Left cardiac atrium (tissue), 4 donors: Measurements from ENCODE around the gene SUGCT. TPM values are rescaled to one million over a fixed set of nuclear protein-coding genes. Genes with fewer than 3 reads are reported as not detected.
A peak's percentile ranks its signal among the peaks of the same experiment; 100 is the strongest.
"Not testable (repeated sequence)": the region's sequence is repeated elsewhere in the genome, so short reads cannot be mapped to it uniquely, and the experiment has no call there.

Experiments used
- ATAC-seq, 2 donors: fragments of 200-7000 bp; cut with Tn5 transposase; one replicate each; pipeline ENCODE4 v1.9.1; 2020; ENCODE audit warnings: mild to moderate bottlenecking in 2 of 2, moderate library complexity in 2 of 2
- DNase-seq: peaks from one replicate; pipeline ENCODE4 v3.0.0-alpha.2; 2020
- intact Hi-C, 2 donors: fragments of 100-400 bp; cut with DNase I; formaldehyde crosslinking; loops; one replicate each; pipeline versions ENCODE4 v1.14.1 to v1.15.1; 2022 to 2023
- total RNA-seq, 2 donors: library from RNA; stranded (reverse); fragmentation: NEBNext Ultra II Directional; extraction: Animal tissue kit (Norgen Biotek cat#: 25700); gene quantifications; one replicate each; pipeline ENCODE4 v1.2.1, GENCODE V29; 2021
- donor health status: DM: no; HTN: yes; CAD: no.
- donor health status: DM: no; HTN: yes; CAD: no; lungs with severe emphysema.
- donor health status: DM: yes; HTN: yes; CAD: no.
- donor health status: Dilated cardiomyopathy.

The SUGCT gene
- total RNA-seq, 2 donors from 2014 or later: 4.1 to 4.4 TPM

GRCh38 chr7:40569326-40569725 lies 434.5 kb downstream of the SUGCT start:
- ATAC-seq: no peak
- intact Hi-C loops: no loop called here
- DNase-seq: no peak

GRCh38 chr7:40570223-40570622 lies 435.4 kb downstream of the SUGCT start:
- intact Hi-C loops: no loop called here
- no peak for DNase-seq
- no peak for ATAC-seq

DNA sequence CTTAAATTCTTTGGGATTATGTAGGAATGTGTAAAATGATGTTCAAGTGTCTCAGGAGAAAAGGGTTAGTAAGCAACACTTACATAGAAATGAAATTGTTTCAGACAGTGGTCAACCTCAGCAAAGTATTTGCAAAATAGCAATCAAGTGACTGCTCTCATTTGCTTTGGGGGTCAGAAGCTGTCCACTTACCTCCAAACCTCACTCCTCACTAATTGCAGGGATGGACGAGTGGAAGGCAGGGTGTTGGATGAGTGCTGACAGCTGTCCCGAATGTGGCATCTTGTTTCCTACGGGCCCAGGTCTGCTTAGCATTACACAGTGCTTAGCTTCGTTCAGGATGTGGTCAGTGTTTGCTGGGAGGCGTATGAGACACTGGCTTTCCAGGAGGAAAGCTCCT lies 437.0 kb downstream of the SUGCT start:
- DNase-seq (no peak), ATAC-seq (peak in 1 of 2 donors; percentile 57)
- intact Hi-C loops: no loop called here

GRCh38 chr7:40572810-40573465 lies 438.1 kb downstream of the SUGCT start:
- no peak for DNase-seq
- intact Hi-C loops: no loop called here
- ATAC-seq: no peak

DNA sequence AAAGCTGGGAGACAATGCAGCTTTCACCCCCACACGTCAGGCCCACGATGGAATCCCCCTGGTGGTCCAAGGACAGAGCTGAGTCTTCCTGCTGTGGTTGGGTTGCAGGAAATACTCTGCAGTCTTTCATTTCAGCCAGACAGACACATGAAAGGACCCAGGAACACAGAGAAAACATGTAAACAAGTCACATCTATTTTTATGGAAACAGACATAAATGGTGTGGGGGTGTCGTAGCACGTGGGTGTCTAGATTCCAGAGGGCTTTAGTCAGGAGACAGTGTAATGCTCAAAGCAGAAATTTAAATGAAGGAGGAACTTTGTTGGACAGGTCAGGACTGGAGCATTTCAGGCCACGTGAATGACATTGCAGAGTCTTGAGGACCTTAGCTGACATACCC lies 444.6 kb downstream of the SUGCT start:
- intact Hi-C loops: no loop called here
- DNase-seq (no peak), ATAC-seq (no peak)

GRCh38 chr7:40580776-40581175 lies 446.0 kb downstream of the SUGCT start:
- intact Hi-C loops: no loop called here

DNA sequence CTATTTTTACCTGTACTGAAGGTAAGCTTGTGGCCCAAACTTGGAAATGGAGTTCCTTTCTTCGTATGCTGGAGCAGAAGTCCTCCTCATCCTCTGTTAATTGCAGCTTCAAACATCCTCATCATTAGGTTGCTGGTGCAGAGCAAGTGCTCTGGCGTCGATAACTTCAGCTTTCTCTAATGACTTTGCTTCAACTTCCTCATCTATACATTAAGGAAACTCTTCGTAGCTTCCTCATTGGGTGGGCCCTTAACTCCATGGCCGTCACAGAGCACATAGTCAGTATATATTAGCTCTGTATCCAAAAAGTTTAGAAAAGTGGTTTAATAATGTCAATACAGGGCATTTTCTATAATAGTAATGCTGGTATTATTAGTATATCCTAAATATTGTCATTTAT lies 447.7 kb downstream of the SUGCT start:
- intact Hi-C loops: no loop called here
- ATAC-seq: no peak
- no peak for DNase-seq

More at GRCh38 chr7:40580776-40581175, 446.0 kb downstream of the SUGCT start:
- ATAC-seq (no peak), DNase-seq (no peak)

DNA sequence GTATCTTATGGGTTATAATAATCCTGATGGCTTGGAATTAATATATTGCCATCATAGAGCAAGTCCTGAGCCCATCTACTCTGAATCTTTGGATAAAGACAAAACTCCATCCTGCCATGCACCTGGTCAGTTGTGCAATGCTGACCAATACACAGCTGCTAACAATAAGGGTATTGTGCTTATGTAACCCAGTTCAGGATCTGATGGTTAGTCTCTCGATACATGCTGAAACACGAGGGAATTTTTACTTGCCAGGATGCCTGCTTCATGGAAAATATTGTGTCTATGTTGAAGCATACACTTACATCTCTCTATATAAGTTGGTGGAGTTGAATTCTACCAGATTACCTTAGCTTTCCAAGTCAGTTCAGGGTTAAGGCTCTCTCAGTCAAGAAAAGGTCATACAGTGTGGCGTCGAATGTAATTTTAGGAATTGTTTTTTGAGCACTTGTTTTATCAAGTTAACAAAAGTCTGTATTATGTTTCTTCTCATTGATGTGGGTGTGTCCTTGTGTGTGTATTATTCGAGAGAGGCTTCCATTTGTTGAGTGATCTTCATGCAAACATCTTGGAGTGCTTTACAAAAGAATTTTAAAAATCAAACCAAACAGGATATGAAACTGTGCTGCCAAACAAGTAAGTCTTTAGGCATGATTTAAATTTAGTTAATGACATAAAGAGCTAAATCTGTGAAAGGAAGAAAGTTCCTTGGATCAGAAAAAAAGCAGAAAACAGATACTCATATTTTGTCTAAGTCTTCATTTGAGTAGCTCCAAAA lies 449.1 kb downstream of the SUGCT start:
- ATAC-seq (no peak), DNase-seq (no peak)
- intact Hi-C loops: no loop called here

DNA sequence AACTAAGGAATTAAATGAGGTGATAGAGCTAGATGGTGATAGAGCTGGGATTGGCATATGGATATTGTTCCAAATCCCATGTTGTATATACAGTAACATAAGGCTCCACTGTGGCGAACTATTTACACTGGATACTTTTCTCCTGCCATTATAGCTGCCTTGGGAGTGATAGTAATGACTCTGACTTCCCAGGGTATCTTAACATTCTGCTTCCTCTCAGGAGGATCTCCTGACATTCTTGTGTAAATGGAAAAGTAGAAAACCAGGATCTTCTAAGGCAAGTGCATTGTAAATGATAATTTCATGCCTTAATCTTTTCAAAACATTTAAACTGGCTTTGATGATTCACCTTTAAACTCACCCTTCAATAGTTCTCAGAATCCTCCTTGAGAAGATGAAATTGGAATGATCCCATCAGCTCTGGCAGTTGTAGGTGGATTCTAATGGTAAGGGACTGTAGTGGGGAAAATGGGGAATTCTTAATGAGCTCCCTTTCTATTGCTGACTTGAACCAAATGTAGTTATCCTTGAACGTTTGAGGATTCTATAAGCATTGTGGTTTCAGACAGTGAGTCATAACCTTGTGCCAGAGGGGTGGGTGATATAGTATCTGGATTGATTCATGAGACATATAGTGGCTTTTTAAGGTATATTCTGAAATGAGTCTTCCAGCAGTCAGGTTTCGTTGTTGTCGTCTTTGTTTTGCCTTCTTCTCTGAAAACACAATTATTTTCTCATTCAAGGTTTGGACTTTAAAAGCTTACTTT lies 450.0 kb downstream of the SUGCT start:
- no peak for ATAC-seq
- no peak for DNase-seq
- intact Hi-C loops: no loop called here

GRCh38 chr7:40586197-40586596 lies 451.4 kb downstream of the SUGCT start:
- intact Hi-C loops: no loop called here
- DNase-seq (no peak), ATAC-seq (no peak)

- ATAC-seq (no peak), DNase-seq (no peak)
- intact Hi-C loops: no loop called here
Measured at GRCh38 chr7:40587419-40587818, 452.6 kb downstream of the SUGCT start.

DNA sequence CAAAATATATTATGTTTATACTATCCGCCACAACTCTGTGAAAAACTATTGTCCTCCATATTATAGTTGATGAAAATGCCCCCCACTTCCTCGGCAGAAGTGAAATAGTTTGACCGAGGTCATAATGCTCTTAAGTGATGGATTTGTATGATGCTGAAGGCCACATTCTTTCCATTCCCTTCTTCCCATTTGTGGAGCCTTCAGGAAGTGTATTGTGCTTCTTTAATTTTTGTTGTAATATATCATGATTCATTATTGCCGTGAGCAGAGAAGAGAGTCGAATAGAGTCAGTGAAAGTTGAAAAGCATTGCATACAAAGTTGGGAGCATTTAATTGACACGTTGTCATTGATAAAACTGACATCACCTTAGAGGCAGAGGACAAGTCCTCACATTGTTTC lies 460.3 kb downstream of the SUGCT start:
- intact Hi-C loops: no loop called here
- ATAC-seq: no peak
- no peak for DNase-seq

DNA sequence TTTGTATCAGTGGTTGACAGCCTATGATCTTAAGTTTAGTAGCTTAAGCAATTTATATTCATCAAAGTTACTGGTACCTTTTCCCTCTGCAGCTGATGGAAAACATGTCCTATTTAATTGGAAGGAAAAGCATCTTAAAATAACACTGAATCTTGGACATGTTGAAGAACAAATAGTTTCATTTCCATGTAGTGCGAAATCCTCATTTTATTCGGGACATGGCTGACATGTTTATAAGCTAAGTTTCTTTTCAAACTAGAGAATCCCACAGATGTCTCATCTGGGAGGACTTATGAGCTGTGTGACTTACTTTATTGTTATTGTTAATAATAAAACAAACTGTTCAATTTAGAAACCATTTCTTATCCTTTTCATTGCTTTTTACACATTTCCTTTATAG lies 461.0 kb downstream of the SUGCT start:
- intact Hi-C loops: no loop called here
- ATAC-seq (no peak), DNase-seq (no peak)

DNA sequence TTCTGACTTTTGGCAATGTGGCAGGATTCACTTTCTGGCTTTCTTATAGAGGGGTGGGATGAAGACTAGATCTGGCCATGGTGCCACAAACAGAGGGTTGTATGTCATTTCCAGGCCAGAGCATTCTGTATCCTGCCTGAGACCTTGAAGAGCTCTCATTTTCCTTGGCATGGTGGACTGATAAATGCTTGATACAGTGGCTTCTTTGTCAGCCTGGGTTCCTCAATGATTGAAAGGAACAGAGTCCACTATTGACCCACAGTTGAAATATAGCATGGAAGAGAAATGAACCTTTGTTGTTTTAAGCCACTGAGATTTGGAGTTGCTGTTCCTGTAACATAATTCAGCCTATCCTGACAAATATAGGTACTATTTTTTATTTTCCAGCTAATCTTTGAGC lies 462.7 kb downstream of the SUGCT start:
- no peak for DNase-seq
- ATAC-seq: no peak
- intact Hi-C loops: no loop called here

- ATAC-seq: no peak
- no peak for DNase-seq
- intact Hi-C loops: no loop called here
Measured at GRCh38 chr7:40598915-40599314, 464.1 kb downstream of the SUGCT start.

- DNase-seq: no peak
- ATAC-seq: no peak
- intact Hi-C loops: loop anchor here in 1 of 2 donors (5.0 kb wide), 1 partner anchor 268 kb away; no protein-coding TSS in a partner anchor
Measured at GRCh38 chr7:40599836-40600235, 465.0 kb downstream of the SUGCT start.

DNA sequence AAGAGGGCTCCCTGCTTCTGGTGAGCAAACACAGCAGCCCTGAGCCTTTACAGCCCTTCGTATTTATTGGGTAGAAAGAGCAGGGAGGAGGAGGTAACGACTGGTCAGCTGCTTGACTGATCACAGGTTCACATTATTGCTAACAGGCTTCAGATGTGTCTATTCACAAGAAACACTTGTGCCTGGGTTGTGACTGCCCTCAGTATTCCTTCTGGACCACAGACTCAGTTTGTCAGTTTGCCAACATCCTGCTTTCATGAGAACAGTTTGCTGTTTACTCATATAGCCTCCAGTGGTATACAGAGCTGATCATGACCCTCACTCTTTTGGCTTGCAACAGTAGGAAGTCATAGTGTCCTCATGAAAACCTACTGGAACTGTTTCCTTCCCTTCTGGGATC lies 467.5 kb downstream of the SUGCT start:
- intact Hi-C loops: loop anchor here in 1 of 2 donors (5.0 kb wide), 1 partner anchor 270 kb away; no protein-coding TSS in a partner anchor
- DNase-seq, ATAC-seq: not testable (repeated sequence)

DNA sequence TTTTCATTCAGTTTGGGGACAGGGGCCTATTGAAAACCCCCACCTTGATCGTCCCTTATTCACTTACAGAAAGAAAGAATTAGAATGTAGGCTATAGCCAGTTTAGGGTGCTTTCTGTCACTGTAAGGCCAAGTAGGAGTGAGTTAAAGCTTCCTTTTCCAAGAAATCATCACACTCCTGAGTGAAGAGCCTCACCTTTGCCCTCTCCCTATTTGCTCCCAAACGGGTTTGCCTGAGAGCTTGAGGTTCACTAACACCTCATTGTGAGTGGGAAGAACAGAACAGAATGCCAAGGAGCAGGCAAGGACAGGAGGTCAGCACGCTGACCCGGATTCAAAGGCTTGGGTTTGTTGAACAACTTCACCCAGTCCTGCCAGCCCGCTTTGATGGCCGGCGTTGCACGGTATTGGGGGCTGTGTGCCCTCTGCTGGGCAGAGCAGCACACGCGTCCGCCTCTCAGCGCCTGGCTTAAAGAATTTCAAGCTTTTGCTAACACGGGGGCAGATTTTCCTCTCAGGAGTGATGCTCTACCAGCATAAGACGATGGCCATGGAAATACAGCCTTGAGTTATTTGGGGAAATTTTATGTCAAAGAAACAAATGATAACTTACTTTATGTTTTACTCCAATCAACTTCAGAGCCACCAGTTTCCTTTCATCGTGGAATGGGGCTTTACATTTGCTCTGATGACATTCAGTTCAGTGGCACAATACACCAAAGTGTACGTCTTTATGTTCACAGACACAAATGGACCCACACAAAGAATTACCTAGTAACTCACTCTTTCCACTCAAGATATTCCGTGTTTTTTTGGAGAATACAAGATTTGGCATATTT lies 470.0 kb downstream of the SUGCT start:
- DNase-seq: peak; percentile 66
- peak; percentile 89 to 91 for ATAC-seq
- intact Hi-C loops: loop anchor here in 1 of 2 donors (5.0 kb wide), 1 partner anchor 273 kb away; no protein-coding TSS in a partner anchor
